Sigmoid colon (tissue), 4 donors: ENCODE measurements around the gene MAPK6.

Experiments used
- POLR2AphosphoS5 ChIP-seq, 4 donors: sonication (generic); formaldehyde crosslinking; IDR thresholded peaks; one replicate each; pipeline ENCODE4 v1.6.1; 2017; ENCODE audit warnings: antibody characterized with exemption in 4 of 4
- TF ChIP-seq, protein P1 (sequence below), 4 experiments: fragments of 450-650 bp in 3 of 4; fragments of 200-600 bp in 1 of 4; IDR thresholded peaks; one replicate each; pipeline ENCODE4 v1.5.1; 2016 to 2019; ENCODE audit warnings: antibody characterized with exemption in 4 of 4, mild to moderate bottlenecking in 3 of 4, moderate library complexity in 2 of 4

DNA sequence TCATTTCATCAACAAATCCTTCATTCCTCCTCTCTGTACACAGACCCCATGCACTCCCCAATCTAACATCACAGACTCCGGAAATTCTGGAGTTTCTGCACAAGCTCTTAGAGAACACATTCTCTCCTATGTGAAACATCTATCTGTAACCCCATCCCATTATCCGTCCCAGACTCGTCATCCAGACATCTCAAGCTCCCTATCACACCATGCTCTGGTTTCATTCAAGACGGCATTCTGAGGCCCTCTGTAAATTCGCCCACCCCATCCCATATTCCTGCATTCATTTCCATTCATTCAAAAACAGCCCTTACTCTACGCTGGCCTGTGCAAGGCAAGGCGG lies 48.0 kb upstream of the MAPK6 start:
- TF ChIP-seq, protein P1, sequence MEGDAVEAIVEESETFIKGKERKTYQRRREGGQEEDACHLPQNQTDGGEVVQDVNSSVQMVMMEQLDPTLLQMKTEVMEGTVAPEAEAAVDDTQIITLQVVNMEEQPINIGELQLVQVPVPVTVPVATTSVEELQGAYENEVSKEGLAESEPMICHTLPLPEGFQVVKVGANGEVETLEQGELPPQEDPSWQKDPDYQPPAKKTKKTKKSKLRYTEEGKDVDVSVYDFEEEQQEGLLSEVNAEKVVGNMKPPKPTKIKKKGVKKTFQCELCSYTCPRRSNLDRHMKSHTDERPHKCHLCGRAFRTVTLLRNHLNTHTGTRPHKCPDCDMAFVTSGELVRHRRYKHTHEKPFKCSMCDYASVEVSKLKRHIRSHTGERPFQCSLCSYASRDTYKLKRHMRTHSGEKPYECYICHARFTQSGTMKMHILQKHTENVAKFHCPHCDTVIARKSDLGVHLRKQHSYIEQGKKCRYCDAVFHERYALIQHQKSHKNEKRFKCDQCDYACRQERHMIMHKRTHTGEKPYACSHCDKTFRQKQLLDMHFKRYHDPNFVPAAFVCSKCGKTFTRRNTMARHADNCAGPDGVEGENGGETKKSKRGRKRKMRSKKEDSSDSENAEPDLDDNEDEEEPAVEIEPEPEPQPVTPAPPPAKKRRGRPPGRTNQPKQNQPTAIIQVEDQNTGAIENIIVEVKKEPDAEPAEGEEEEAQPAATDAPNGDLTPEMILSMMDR (IDR thresholded peaks at IDR 0.05) = no peak
- TF ChIP-seq POLR2AphosphoS5 (IDR thresholded peaks at IDR 0.05) = no peak
